GM12801 (cell line): ENCODE measurements around the gene PLEKHO1.

Experiments used
- CTCF ChIP-seq: IDR thresholded peaks from one replicate; pipeline ENCODE4 v1.5.1; 2011; ENCODE audit warnings: control low read depth; ENCODE audit not compliant: insufficient read length; ENCODE audit errors: extremely low read depth

Gene PLEKHO1

GRCh38 chr1:150138044-150138443 lies 11.7 kb upstream of the PLEKHO1 start:
- no peak for TF ChIP-seq CTCF

GRCh38 chr1:150141452-150141851 lies 8.3 kb upstream of the PLEKHO1 start:
- no peak for TF ChIP-seq CTCF

- TF ChIP-seq CTCF: no peak
Measured at GRCh38 chr1:150142083-150142482, 7.6 kb upstream of the PLEKHO1 start.

- no peak for TF ChIP-seq CTCF
Measured at GRCh38 chr1:150144606-150145005, 5.1 kb upstream of the PLEKHO1 start.

- TF ChIP-seq CTCF: no peak
Measured at GRCh38 chr1:150146849-150147542, 2.7 kb upstream of the PLEKHO1 start.

GRCh38 chr1:150148837-150149270 lies 862 bp upstream of the PLEKHO1 start:
- no peak for TF ChIP-seq CTCF

GRCh38 chr1:150150133-150151021 lies 661 bp downstream of the PLEKHO1 start:
- TF ChIP-seq CTCF: no peak
